GM18517 (cell line): ENCODE measurements around the gene PDE11A.

Source experiments
- ATAC-seq: cut with Tn5 transposase; IDR thresholded peaks from one replicate; pipeline ENCODE4 v1.9.1; 2021; ENCODE audit warnings: mild to moderate bottlenecking, moderate library complexity; ENCODE audit not compliant: unreplicated experiment

Gene PDE11A

DNA sequence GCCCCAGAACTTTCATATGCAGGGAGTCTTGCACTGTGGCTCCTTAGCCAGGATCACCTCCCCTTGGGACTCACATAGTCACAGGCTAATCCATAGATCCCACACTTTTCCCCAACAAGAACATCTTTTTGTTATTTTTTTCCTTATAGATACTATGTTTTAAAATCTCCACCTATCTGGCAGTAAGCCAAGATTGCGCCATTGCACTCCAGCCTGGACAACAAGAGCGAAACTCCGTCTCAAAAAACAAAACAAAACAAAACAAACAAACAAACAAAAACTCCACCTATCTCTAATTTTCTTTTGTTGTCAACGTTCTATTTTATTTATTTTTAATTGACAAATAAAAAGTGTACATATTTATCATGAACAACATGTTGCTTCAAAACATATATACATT lies 141.7 kb downstream of the PDE11A start:
- ATAC-seq, result no peak

DNA sequence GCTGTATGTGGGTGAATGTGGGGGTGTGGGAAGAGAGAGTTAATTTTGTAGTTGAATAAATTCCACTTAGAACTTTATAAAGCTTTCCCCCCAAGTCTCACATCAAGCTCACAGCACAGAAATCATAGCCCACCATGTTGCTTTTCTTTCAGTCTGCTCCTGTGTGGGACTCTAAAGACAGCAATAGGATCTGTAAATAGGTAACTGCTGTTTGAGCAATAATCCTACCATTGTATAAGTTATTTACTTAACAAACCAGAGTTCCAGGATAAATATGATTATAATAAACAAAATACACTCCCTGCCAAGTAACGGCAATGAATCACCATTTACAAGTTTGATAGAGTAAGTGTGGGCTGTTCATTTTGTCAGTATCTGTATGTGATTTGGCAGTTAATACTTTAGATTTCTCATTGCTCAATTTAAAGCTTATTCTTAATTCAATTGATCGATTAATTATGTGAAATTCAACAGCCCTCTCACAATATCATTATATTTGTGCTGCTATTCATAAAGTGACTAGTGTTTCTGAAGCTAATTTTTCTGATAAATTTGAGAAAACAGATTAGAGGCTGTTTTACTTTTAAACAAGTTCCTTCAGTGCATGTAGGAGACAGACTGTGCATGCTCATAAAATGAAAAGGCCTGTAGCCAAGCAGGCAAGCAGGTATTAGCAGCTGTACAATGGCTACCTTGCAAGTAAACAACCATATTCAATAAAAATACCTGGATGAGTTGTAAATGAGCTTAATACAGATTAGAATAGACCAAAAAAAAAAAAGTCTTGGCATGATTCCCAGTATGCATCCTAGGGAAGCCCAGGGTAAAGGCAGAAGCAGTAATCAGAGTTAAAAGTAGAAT lies 142.7 kb downstream of the PDE11A start:
- ATAC-seq, result no peak

DNA sequence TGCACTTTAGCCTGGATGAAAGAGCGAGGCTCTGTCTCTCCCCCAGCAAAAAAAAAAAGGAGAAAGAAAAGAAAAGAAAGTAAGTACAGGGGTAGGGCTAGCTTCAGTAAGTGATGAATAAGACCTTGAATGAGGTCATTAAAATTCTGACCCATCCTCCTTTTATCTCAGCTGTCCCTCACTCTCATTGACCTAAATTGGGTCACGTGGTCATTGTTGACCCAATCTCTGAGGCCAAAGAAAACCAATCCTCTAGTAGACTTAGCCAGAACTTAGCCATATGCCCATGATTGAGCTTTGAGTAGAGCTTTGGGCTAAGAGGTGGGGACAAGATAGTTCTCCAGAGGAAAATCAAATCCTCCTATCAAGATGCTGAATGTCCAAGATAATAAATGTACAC lies 149.3 kb downstream of the PDE11A start:
- ATAC-seq, result no peak

DNA sequence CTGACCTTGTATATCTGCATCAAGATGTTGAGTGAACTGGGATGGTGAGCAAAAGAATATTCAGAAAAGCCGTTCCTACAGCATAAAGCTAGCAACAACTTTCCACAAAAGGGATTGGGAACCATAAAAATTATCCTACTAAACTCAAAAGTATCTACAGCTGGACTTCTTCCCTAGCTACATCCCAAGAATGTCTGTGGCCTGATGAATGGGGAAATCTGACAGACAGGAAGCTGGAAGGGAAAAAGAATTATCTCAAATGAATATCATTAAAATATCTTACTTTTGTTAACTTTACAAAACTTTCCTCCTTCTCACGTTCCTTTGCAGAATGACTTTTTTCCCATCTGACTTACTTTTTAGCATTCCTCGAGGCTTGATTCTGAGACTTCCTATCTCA lies 150.9 kb downstream of the PDE11A start:
- ATAC-seq, result no peak

DNA sequence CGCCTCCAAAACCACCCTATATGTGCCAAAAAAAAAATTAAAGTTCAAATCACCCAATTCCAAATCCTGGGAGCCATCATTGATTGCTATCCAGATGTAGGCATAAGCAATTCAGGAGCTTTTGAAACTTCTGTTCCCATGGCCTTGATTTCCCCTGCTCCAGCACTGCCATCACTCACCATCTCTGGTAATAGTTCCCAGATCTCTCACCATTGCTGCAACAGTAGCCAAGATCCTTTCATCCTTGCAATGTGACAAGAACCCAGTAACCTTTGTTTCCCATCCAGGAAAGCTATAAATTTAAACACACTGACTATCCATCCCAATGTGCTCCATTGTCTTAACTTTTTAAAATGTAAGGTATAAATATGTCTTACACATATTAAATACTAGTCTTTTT lies 155.4 kb downstream of the PDE11A start:
- ATAC-seq, result no peak

DNA sequence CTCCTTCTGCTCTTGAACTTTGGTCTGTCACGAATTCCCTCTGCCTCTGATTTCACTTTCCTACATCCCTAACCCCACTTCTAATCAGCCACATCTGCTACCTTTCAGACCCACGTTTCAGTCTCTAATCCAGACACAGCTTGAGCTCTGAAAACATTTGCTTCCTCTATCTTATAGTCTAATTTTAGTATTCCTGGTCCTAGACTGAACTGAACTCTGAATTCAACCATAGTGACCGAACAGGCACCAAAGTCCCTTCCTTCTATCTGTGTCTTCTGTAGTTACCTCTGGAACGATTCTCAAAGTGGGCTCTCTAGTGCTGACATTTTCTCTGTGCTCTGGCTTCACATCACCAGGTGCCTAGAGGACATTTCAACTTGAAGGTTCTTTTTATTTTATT lies 156.2 kb downstream of the PDE11A start:
- no peak for ATAC-seq

DNA sequence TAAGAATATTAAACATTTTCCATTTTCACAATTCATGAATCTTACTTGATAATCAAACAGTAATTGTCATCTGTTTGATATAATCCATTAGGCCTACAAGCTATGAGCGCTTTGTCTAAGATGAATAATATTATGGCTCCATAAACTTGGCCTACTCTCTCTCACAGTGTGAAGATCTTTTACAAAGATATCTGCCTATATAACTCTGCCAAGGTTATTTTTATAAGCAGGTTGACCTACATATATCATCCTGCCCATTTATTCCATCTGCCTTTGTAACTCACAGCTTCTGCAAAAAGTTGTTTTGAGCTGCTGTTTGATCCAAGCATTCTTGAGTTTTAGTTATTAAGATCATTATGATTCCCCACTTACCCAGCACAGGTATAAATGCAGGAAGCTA lies 158.3 kb downstream of the PDE11A start:
- ATAC-seq, result no peak

DNA sequence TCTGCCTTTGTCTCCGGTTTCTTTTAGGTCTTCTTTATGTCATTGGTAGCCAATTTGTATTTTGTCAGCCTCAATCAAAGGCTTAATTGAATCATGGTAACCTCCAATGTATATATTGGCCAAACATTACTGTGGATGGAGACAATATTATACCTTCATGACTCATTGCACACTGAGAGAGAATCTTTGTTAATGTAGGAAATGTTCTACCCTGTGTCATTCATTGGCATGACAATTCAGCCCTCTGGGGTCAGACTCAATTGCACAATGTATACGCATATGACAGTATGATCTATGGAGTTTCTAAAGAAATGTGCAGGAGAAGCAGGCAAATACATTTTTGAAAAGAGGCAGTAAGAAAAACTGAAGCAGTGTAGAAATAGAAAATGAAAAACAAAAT lies 162.6 kb downstream of the PDE11A start:
- ATAC-seq, result no peak

DNA sequence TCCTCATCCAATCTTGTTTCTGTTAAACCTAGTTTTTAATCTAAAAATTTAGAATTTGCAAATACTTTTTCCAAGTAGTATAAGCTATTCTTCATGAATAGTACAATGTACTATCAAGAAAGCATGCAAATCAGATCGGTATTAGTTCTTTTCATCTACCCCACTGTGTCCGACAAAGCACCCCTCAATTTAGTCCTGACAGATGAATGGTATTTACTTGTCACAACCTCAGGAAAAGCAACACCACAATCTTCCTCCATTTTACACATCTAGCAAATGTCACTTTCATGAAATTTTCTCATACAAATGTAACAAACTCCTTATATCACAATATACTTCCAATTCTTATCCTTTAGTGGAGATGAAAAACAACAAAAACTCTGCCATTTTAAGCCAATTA lies 163.8 kb downstream of the PDE11A start:
- no peak for ATAC-seq

DNA sequence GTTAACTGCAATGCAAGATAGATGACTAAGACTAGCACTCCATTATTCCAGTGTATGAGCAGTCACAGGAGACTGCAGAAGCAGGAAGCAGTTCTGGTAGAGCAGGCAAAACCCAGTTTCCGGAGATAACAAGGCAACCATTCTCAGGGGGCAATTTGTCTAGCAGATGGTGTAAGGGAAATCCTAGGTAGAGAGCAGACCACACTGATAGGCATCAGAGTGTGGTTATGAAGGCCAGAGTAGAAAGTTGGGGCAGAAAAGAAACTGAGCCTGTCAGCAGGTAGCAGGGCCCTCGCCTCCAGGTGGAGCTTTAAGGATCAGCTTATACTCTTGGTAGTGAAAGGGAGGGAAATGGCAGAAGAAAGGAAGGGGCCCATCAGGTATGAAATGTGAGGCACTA lies 164.4 kb downstream of the PDE11A start:
- no peak for ATAC-seq

DNA sequence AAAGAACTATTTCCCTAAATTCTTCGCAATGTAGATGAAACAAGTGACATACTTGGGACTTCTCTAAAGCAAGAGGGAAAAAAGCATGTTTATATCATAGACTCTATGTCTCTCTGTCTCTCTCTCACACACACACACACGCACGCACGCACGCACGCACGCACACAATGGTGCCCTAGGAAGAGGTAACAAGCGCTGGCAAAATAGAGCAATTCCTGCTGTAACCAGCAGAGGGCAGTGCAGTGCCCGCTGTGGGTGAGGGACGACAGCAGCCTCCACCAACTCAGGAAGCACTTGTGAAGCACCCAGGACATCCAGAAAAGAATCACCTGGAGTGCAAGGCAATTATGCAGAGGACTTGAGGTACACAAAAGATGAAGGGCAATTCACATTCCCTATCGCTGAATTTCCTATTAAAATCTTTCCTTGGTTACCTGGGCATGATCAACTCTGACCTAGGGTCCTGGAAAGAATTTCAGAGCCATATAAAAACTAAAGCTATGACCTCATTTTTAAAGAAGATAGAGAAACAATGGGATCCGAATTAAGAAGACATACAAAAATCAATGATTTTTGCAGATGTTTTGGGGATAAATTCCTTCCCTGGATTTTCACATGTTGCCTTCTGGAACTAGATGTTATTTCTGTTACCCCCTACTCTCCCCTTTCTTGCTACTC lies 166.4 kb downstream of the PDE11A start:
- ATAC-seq, result peak; percentile 94

DNA sequence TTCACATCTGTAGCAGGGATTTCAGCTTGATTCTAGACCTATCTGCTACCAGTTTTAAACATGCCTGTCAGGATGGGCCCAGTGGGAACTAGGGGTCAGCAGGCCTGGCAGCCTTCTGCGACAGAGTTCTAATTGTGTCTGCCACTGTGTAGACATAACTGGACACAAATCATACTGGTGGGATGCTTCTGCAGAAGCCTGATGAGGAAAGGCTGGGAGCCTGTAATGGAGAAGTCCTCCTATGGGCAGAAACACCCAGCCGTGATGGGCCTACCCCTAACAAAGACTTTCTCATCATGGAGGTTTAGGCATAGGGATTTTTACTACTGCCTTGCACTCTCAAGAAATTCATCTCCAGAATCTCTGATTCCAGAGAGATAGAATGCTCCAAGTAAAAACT lies 166.9 kb downstream of the PDE11A start:
- ATAC-seq, result no peak

DNA sequence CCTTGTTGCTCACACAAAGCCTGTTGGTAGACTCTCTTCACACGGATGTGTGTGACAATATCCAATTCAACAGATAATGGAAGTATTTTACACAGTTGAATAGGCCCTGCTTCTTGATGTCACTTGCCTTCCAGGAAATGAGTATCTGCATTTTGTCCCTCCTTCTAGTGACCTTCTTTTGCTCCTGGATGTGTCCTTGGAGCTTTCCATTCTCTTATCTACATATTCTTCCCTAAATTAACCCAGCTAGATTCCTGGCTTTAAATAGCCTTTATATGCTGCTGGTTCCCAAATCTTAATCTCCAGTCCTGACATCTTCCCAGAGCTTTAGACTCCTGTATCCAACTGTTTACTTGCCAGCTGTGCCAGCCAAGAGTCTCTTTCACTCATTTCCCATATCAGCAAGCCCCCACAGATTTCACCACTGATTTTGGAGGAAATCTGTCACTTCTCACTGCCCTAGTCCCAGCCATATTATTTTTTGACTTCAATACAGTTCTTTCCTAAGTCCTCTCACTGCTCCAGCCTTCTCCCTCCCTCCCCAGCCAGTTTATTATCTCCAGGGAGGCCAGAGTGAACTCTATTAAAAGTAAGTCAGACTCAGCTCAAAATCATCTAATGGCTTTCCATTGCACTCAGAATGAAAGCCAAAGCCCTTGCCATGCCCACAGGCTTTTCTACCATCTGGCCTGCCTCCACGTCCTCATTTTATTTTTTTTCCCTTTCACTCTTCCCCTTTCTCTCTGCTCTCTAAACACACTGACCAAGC lies 170.0 kb downstream of the PDE11A start:
- no peak for ATAC-seq

DNA sequence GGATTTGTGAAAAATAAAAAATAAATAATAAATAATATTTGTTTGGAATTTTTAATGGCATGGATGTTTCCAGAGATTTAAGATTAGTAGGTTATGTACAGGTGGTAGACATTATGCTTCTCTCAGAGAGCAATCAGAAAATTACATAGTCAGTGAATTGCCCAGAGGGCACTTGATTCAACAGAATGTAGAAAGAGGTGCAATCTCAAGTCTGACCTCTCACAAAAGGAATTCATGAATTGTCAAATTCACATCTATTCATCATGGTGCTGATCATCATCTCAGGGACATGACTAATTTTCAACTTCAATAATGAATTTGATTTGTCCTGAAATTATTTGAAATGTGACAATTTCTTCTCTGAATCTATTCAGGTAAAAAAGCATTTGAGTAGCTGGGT lies 172.5 kb downstream of the PDE11A start:
- no peak for ATAC-seq

DNA sequence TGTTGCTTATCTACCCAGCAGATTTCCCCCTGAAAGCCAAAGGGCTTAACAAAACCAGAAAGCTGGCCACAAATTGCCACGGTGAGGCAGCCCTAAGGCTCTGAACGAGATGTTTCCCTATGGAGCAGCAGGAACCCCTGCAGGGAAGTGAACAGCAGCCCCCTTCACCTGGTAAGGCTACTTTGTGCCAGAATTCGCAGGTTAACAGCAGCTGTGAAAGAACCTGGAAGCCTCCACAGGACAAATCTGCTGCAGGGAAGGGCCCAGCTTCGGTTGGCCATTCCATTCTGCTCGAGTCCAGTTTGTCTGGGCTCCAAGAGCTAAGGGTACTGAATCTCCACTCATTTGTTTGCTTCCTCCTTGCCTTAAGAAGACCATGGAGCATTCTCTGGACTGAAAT lies 175.3 kb downstream of the PDE11A start:
- ATAC-seq, result no peak

DNA sequence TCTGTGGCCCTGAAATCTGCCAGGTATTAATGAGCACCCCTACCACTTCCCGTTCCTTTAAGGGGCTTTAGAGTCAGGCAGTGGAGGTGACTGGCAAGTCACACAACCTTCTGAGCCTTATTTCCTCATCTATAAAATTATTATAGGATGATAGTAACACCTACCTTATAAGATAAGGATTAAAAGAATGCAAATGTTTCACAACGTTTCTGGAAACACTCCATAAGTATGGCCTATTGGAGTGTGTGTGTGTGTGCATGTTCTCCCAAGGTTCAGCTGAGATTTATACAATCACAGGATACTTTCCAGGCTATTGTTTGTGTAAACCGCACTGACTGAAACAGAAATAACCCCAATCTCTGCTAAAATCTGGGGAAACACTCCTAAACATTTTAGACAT lies 176.0 kb downstream of the PDE11A start:
- ATAC-seq, result no peak

DNA sequence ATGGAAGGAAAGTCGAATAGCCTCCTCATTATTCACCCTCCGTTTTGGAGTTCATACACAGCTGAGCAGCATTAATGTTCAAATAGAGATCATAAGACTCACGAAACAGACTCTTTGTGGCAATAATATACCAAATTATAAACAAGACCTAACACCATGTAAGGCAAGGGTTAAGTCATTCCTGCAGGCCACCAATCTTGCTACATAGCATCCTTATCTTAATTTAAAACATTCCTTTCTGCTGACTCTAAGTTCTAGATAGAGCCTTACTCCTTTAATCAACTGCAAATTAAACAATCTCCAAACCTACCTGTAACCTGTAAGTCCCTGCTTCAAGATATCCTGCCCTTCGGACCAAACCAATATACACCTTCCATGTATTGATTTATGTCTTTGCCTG lies 178.0 kb downstream of the PDE11A start:
- no peak for ATAC-seq

DNA sequence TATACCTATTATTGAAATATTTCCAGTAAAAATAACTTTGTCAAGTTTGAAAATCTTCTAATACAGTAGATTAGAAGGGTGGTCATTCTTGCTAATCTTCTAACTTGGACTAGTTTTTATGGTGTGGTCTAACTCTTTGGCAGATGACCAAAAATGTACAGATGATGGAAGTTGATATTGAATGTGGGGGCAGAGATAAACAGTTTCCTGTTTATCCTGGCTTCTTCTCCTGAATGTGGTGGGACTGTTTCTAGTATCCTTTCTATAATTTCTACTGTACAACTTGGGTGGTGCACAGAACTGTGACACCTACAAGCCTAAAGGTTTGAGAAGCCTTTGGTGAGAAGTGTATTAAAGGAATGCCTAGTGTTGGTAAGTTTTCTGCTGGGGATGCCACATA lies 178.7 kb downstream of the PDE11A start:
- ATAC-seq, result no peak

DNA sequence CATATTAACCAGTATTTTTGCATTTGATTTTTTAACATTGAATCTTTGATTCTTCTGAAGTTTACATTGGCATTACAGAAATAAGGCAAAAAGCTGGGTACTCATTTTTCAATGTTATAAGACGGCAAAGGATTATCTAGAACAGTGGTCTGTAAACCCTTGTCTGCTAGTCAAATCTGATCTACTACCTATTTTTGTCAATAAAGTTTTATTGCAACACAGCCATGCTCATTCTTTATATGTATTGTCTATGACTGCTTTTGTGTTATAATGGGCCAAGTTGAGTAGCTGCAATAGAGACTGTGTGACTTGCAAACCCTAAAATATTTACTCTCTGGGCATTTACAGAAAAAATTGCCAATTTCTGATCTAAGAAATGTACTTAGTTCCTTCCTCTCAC lies 181.0 kb downstream of the PDE11A start:
- ATAC-seq, result no peak

DNA sequence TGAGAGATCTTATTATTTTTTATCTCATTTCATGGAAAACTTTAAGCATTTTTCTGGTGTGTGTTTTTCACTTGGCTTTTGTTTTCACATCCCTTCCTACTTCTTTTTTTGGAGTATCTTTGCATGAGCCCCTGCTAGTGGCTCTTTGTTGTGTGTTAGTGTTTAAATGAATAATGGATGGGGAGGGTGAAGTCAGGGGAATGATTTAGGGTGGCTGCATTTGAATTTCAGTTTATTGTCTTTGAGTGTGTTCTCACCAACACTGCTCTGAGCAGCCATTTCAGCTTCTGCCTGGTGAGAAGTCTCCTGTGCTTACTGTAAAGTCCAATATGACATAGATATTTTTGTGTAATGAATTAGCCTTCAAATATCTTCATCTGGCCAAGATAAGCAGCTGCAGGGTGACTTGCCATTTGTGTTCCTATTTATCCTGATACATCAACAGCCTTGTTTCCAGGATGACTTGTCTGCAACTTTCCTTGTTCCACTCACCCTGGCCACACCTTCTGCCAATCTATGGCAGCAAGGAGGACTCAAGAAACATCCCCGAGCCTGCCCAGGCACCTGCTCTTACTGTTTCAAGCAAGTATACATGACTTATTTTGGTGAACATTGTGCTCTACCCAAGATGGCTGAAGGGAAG lies 182.6 kb downstream of the PDE11A start:
- no peak for ATAC-seq

DNA sequence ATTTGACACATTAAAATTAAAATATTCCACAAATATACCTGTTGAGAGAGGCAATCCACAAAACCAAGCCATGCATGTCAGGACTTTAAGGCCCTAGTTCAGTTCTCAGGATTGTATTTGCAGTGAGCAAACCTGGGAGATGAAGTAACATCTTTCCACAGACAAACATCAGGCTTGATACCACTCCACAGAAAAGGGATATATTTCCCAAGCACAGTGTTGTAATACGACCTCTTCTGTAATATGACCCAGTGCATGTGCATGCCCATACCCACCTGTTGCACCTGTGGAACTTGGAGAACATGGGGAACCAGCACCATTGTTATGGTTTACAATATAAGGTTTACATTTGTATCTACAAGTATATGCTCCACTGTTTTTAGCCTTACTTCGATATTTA lies 184.0 kb downstream of the PDE11A start:
- ATAC-seq, result no peak
